ENCODE results near the gene SCEL.

The SCEL gene

DNA sequence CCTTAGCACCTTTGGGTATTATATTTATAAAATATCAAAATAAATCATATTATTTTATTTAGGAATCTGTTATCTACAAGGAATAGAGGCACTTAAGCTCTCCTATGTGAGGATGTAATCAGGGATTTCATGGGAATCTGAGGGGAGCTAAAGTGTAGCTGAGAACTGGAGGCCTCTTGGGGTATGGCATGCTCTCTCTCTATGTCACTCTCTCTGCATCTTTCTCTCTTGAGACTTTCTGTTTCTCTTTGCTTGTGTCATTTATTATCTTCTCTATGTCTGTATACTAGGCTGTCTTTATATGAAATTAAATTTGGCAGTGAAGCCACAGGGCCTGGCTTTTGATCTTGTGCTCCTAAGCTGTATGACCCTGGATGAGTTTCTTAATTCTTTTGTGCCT, 37.7 kb upstream of the SCEL start:
- Histone ChIP-seq H3K27ac (ENCODE audit: extremely low read depth, low read depth, low read length) (no peak overlapping the region), H3K4me3 (ENCODE audit: low read depth, low read length) (no peak overlapping the region), H3K36me3 (ENCODE audit: control insufficient read depth in 2 of 2, insufficient read depth in 1 of 2, low read length in 2 of 2) (no peaks in the 10 kb centered on the region), H3K4me1 (ENCODE audit: control insufficient read depth, insufficient read depth, low read length) (no peaks in the 10 kb centered on the region), H3K9me3 (ENCODE audit: control insufficient read depth, insufficient read depth, low read depth, low read length) (no peaks in the 10 kb centered on the region)
- TF ChIP-seq ZNF239 (tag by site-specific recombination; IDR thresholded peaks at IDR 0.05): no peak
- TF ChIP-seq ZXDB (tag by site-specific recombination; IDR thresholded peaks at IDR 0.05): no peak
- no peak for TF ChIP-seq ZNF23 (tag by site-specific recombination; IDR thresholded peaks at IDR 0.05; ENCODE audit: borderline replicate concordance)
- no peak for TF ChIP-seq TSHZ1 (tag by site-specific recombination; IDR thresholded peaks at IDR 0.05; ENCODE audit: borderline replicate concordance)
- no peak for TF ChIP-seq ZNF521 (tag by site-specific recombination; IDR thresholded peaks at IDR 0.05)
- no peak for TF ChIP-seq ZBTB21 (tag by site-specific recombination; IDR thresholded peaks at IDR 0.05)
- TF ChIP-seq, protein P1, sequence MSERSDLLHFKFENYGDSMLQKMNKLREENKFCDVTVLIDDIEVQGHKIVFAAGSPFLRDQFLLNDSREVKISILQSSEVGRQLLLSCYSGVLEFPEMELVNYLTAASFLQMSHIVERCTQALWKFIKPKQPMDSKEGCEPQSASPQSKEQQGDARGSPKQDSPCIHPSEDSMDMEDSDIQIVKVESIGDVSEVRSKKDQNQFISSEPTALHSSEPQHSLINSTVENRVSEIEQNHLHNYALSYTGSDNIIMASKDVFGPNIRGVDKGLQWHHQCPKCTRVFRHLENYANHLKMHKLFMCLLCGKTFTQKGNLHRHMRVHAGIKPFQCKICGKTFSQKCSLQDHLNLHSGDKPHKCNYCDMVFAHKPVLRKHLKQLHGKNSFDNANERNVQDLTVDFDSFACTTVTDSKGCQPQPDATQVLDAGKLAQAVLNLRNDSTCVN (tag by site-specific recombination; optimal IDR thresholded peaks at IDR 0.05): no peak
- TF ChIP-seq, protein P2, sequence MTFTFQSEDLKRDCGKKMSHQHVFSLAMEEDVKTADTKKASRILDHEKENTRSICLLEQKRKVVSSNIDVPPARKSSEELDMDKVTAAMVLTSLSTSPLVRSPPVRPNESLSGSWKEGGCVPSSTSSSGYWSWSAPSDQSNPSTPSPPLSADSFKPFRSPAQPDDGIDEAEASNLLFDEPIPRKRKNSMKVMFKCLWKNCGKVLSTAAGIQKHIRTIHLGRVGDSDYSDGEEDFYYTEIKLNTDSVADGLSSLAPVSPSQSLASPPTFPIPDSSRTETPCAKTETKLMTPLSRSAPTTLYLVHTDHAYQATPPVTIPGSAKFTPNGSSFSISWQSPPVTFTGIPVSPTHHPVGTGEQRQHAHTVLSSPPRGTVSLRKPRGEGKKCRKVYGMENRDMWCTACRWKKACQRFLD (tag by site-specific recombination; IDR thresholded peaks at IDR 0.05): no peak
- TF ChIP-seq ZNF140 (tag by site-specific recombination; IDR thresholded peaks at IDR 0.05): no peak
- TF ChIP-seq ZNF555 (tag by site-specific recombination; conservative IDR thresholded peaks at IDR 0.05): no peak
- TF ChIP-seq ZNF701 (tag by site-specific recombination; IDR thresholded peaks at IDR 0.05): no peak
- no peak for TF ChIP-seq ZNF274 (IDR thresholded peaks at IDR 0.05; ENCODE audit: low read length)
- no peak for TF ChIP-seq ZNF274 (tag by site-specific recombination; IDR thresholded peaks at IDR 0.05; ENCODE audit: borderline replicate concordance)
- no peak for TF ChIP-seq MEIS1 (CRISPR knock-in tag; IDR thresholded peaks at IDR 0.05; ENCODE audit: borderline replicate concordance)
- TF ChIP-seq ZSCAN5A (tag by site-specific recombination; IDR thresholded peaks at IDR 0.05): no peak
- ChIA-PET CTCF (interaction anchor here (0.6 kb wide), 1 partner anchor 20 kb away, joined by 3 read pairs; no protein-coding TSS in a partner anchor), POLR2A (no interaction called here)

DNA sequence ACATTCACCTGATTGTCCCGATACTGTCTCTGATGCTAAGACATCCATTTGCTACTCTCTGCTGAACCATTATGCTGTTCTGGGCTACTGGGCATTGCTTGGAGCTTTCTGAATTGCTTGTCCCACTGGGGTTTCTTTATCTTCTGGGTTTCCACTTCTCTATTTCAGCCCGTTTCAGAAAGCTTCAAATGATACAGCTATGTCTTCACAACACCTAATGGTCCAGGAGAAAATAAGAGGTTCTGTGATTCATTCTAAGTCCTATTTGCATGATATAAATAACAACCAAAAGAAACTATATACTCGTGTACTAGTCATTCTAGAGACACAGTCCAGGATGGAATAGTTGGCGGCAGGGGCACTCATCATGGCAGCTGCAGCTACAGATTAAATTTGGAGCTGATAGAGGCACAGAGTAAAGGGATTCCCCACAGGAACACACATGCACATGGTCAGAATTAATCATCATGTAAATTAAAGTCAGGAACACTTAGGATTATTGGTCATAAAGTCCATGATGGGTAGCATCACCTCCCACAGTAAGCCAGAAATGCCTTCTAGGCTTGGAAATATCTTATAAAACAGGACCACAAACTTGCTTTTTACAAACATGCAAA, 33.3 kb upstream of the SCEL start:
- Histone ChIP-seq H3K9me3 (ENCODE audit: control insufficient read depth, insufficient read depth, low read depth, low read length) (no peaks in the 10 kb centered on the region), H3K4me3 (ENCODE audit: low read depth, low read length) (no peak overlapping the region), H3K27ac (ENCODE audit: extremely low read depth, low read depth, low read length) (no peak overlapping the region), H3K36me3 (ENCODE audit: control insufficient read depth in 2 of 2, insufficient read depth in 1 of 2, low read length in 2 of 2) (no peaks in the 10 kb centered on the region), H3K4me1 (ENCODE audit: control insufficient read depth, insufficient read depth, low read length) (no peaks in the 10 kb centered on the region)
- CTCF ChIA-PET: interaction anchor here (0.6 to 2.2 kb wide), 6 partner anchors 9 to 382 kb away, joined by 3 to 10 read pairs (median 4); no protein-coding TSS in a partner anchor
- POLR2A ChIA-PET: no interaction called here
- no peak for TF ChIP-seq MEIS1 (CRISPR knock-in tag; IDR thresholded peaks at IDR 0.05; ENCODE audit: borderline replicate concordance)
- no peak for TF ChIP-seq ZBTB20 (tag by site-specific recombination; IDR thresholded peaks at IDR 0.05)
- no peak for TF ChIP-seq ZNF274 (IDR thresholded peaks at IDR 0.05; ENCODE audit: low read length)
- no peak for TF ChIP-seq ZNF274 (tag by site-specific recombination; IDR thresholded peaks at IDR 0.05; ENCODE audit: borderline replicate concordance)
- TF ChIP-seq ZNF18 (tag by site-specific recombination; IDR thresholded peaks at IDR 0.05): no peak
- no peak for TF ChIP-seq HOXC10 (CRISPR knock-in tag; IDR thresholded peaks at IDR 0.05)
- no peak for TF ChIP-seq ZNF335 (tag by site-specific recombination; conservative IDR thresholded peaks at IDR 0.05)
- no peak for TF ChIP-seq ZNF664 (tag by site-specific recombination; IDR thresholded peaks at IDR 0.05)
- TF ChIP-seq OVOL3 (tag by site-specific recombination; IDR thresholded peaks at IDR 0.05): no peak
- TF ChIP-seq ZNF157 (tag by site-specific recombination; IDR thresholded peaks at IDR 0.05): no peak
- TF ChIP-seq ATF2 (tag by site-specific recombination; IDR thresholded peaks at IDR 0.05; ENCODE audit: low read depth): no peak
